ENCODE results near the gene STOML2.

The STOML2 gene

GRCh38 chr9:35072461-35073278 lies 30.3 kb downstream of the STOML2 start, which contains the start of gene VCP:
VCP (minus strand) TSS chr9:35072625; CDS start chr9:35072353, 272 bp downstream.
- DNase-seq (ENCODE audit: low spot score): peak; percentile 98

GRCh38 chr9:35071814-35072460 lies 31.0 kb downstream of the STOML2 start:
- DNase-seq (ENCODE audit: low spot score): peak; percentile 93

DNA sequence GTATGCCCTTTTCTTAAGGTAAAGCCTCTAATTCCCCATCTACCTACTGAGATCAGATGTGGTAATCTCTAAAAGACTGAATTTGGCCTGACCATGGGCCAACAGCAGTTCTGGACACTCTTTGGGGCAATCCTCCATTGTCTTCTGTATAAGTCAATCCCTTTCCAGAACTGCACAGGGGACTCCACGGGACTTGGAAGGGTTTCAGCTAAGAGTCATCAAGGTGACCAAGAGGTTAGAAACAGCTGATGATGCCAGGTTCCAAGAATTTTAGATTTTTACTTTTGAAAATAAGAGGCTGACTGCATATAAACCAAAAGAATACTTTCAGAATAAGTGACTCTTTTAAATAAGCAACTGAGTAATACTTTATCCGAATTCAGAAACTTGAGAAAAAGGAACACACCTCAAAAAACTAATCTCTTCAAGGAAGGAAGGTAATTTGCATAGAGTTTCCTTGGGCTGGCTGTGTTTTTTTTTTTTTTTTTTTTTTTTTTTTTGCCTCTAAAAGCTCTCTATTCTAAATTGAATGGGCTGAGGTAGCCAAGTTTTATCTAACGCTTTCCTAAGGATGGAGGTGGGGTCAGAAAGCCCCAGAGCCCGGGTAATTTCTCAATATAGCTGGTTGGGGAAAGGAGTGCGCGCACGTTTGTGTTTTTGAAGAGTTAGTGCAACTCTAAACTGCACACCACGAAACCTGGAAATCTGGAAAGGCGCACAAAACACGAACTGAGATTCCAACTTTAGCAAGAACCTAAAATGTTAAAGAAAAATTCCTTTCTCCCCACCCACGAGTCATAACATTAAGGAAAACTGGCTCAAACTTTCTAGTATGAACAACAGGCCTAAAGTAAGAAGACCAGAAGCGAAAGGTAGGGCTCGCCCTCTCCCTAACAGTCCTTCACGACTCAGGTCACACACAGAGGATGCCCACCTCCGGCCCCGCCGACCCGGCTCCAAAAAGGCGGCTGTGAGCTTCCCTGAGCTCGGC lies 31.8 kb downstream of the STOML2 start:
- DNase-seq (ENCODE audit: low spot score): no peak

GRCh38 chr9:35069020-35069419 lies 33.9 kb downstream of the STOML2 start:
- DNase-seq (ENCODE audit: low spot score): no peak

- DNase-seq (ENCODE audit: low spot score): no peak
Observed at GRCh38 chr9:35067056-35067455, 35.9 kb downstream of the STOML2 start.

DNA sequence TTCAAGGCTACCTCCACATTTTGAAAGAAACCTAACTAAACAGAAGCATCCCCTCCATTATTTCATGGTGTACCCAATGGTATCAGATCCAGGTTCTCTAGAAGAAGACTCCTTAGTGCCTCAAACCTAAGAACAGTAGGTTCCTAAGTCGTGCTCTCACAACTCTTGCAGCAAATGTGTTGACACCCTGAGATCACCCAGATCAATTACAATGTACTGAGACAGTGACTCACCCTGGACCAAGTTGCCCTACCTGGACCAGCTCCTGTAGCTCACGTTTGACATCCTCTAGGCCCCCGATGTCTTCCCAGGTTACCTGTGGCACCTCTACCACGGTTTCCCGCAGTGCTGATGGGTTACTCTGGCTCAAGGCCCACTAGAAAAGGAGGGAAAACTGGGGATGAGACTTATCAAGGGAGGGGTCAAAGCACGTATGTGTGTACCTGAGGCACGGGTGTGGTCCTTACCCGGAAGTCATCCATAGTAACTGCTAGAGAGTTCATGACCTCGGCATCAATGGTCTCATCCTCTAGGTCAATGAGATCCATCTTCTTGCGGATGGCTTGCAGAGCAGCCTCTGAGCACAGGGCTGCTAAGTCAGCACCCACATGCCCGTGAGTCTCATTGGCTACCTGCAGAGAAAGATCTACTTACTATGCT lies 42.3 kb downstream of the STOML2 start:
- DNase-seq (ENCODE audit: low spot score): no peak

DNA sequence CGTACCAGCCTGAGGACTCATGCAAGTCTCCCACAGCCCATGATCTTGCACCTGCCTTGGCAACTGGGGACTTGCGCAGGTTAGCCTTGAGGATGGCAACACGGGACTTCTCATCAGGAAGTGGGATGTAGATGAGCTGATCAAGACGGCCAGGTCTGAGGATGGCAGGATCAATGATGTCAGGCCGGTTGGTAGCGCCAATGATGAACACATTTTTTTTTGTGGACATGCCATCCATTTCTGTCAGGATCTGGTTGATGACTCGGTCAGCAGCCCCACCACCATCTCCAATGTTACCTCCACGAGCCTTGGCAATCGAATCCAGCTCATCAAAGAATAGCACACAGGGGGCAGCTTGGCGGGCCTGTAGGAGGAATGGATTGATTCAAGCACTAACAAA lies 43.5 kb downstream of the STOML2 start:
- DNase-seq (ENCODE audit: low spot score): no peak

- DNase-seq (ENCODE audit: low spot score): no peak
Observed at GRCh38 chr9:35057271-35057620, 45.7 kb downstream of the STOML2 start.

DNA sequence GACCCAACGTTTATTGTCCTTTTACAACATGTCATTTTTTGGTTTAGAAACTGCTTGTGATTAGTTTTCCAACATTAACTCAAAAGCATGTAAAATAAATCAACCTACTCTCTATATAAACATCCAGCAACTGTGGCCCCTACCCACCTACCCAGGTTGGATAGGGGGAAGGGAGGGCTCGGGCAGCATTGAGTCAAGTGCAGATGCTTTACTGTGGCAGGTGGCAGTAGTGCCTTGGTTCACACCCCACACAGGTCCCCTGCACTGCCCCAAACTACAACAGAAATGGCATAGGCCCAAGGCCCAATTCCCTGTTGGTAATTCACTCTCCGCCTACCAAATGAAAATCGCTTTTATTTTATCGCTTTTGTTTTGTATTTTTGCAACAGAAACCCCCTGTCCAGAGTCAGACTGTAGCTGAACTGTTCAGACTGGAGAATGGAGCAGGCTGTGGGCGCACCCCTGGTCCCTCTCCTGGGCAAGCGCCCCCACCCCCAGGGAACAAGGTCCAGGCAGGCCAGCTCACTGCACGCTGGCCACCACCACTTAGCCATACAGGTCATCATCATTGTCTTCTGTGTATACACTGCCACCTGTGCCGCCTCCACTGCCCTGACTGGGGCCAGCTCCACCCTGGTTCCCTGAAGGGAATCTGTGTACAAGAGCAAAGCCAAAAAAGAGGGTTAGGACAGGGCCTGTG lies 46.2 kb downstream of the STOML2 start:
- no peak for DNase-seq (ENCODE audit: low spot score)

DNA sequence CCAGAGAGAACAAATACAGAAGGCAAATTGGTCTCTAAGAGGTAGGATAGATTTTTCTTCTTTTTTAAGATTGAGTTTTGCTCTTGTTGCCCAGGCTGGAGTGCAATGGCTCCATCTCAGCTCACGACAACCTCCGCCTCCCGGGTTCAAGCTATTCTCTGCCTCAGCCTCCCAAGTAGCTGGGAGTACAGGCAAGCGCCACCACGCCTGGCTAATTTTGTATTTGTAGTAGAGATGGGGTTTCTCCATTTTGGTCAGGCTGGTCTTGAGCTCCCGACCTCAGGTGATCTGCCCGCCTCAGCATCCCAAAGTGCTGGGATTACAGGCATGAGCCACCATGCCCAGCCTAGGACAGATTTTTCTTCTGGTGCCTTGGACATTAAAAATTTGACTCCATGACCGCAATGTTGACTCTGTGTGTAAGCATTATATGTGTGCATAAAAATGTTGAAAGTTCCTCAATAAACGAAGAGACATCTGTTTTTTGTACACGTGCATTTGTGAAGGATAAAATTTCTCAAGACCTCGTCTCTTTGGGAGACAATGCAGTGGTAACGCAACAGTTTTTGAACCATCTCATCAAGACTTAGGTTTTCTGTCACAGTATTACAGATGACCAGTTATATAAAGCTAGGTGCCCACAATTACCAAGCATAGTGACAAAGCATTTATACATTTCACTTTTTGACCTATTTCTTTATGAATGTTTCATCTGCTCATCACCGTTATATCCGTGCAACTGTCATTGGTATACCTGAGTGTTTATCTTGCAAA lies 47.9 kb downstream of the STOML2 start:
- no peak for DNase-seq (ENCODE audit: low spot score)

GRCh38 chr9:35054185-35054835 lies 48.6 kb downstream of the STOML2 start:
- DNase-seq (ENCODE audit: low spot score): no peak

- peak; percentile 58 for DNase-seq (ENCODE audit: low spot score)
Observed at GRCh38 chr9:35051069-35051967, 51.6 kb downstream of the STOML2 start.
